HPDE6-E6E7 (cell line): ENCODE data around the gene GRIK3.

Experiments used
- DNase-seq: peaks from one replicate; pipeline ENCODE4 v3.0.0; 2011; ENCODE audit warnings: missing footprints; ENCODE audit errors: extremely low spot score

GRIK3 gene

DNA sequence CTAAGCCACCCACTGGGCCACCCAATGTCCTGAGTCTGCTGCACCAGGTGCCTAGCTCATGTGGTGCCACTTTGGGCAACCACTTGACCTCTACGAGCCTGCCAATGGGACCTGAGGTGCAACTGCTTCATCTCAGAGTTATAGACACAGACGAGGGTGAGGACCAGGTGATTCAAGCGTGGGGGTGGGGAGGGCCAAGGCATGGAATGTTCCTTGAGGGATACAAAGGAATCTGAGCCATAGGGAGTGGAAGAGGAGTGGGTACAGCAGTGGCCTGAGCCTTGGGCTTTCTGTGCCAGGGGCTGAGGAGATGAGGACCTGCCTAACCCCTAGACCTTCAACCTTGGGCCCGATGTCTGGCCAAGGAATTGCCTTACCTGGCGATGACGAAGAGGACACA is 209.1 kb downstream of the GRIK3 start:
- DNase-seq, result no peak

DNA sequence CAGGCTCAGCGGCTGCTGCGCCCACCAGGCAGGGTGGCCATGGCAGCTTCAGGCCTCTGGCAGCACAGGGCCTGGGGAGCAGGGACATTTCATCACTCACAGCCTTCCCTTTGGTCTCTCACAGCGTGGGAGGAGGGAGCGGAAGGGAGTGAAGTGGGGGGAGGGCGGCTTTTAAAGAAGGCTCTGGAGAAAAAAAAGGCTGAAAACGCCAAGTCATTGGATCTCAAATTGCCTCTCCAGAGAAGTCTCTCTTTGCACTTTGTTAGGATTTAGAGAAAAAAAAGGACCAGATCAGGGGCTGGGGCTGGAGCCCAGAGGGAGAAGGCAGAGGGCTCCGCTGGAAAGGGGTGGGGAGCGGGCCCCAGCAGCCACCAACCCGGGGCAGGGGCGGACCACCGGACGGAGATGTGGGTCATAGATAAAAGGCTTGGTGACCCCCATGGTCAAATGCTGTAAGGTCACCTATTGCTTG is 209.9 kb downstream of the GRIK3 start:
- DNase-seq, result no peak

DNA sequence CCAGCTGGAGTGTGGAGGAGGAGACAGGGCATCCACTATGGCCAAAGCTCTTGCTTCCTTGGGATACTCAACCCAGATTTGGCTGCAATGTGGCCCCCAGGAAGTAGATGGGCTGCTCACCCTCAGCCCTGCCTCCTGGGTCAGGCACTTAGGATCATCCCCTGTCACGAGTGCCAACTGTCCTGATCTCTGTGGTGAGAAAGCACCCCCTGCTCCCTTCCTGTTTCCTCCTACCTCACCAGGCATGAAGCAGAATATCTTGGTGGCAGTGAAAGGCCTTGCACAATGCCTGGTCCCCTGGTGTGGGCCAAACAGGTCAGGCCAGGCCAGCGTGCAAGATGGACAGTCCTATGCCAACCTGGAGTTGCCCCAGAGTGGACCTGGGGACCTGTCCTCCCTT is 211.7 kb downstream of the GRIK3 start:
- DNase-seq, result no peak

DNA sequence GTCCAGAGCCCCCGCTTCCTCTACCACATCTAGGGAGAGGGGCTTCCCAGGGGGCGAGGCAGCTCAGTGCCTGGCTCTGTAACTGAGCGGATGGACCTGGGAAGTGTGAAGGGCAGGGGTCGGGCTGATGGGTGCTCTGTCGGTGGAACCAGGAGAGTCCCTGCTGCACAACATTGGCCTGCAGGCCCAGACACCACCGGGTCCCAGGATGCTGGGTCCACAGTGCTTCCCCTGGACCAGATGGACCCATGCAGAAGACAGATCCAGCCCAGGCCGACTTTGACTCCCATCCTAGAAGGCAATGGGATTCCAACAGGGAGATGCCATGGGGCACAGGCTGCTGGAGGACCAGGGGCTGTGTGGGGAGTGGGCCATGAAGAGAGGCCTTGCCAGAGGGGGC is 212.9 kb downstream of the GRIK3 start:
- DNase-seq, result no peak

DNA sequence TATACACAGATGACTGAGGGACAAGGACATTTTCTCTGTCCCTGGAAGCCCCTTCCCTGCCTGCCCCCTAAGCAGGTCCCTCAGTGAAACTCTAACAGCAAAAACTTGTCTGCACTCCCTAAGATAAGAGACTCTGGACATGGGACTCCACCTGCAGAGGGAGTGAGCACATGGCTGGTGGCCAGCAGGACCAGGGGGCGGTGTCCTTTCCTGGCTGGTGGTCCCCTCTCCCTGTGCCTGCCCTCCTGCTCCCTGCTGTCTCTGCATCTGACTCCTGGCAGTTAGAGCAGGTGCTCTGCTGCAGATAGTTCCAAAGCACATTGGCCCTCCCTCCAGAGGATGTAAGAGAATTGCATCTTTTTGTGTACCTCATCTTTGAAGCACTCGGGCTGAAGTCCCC is 215.5 kb downstream of the GRIK3 start:
- DNase-seq, result no peak

DNA sequence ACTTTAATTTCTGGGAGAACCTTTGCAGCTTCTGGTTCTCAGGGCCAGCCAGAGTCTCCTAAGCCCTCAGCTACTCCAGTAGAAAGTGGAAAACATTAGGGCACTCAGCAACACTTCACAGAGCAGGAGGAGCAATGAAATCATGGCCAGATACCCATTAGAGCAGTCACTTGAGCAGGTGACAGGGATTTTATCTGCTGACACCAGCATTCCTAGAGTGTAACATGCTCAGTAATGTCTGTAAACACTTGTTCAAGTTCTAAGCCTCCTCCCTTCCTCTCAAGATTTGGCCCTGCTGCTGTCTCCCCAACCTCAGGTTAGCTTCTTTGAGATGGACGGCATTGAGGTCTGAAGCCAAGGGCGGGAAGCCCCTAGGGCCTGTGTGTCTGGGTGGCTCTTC is 218.0 kb downstream of the GRIK3 start:
- no peak for DNase-seq

DNA sequence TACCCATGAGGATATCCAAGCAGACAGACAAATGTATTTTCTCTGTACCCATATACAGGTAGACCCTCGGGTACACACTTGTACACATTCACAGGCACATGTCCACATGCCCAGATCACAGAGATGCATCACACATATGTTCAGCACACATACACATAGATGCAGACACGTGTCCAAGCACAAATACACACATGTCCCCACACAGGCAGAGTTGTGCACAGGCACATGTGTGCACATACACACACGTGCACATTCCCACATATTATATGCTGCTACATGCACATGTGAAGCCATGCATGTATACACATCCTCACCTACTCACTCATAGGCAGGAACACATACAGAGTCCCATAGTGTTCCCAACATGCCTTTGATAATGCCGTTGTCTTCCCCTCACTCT is 219.5 kb downstream of the GRIK3 start:
- no peak for DNase-seq

DNA sequence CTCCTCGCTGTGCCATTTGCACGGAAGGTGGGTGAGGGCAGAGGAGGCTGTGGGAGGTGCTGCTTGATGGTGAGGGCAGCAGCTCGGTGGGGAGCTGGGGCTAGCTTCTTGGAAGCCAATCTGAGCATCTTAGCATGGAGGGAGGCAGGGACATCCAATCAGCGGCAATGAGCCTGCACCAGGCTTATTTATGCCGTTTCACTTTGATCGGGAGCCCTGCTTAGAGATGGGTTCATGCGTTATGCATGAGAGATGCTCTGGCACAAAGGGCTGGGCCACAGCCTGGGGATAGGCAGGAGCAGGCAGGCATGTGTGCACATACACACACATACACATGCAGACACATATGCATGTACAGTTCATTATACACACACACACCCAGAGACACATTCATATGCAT is 220.2 kb downstream of the GRIK3 start:
- no peak for DNase-seq

DNA sequence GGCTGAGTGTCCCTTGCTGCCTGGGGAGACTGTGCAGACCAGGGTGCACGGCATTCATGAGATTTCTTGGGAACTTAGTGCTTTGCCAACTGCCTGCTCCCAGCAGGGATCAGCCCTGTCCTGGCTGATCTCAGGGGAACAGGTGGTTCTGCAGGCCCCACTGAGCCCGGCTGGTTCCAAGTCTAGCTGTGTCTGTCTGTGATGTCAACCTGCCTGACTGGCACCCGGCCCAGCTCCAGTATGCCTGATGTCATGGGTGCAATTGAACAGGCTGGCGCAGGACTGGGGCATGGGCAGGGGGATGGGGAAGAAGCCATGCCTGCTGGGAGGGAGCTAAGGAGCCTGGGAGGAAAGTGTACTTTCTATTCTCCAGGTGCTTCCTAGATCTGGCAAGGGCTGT is 227.1 kb downstream of the GRIK3 start:
- no peak for DNase-seq

DNA sequence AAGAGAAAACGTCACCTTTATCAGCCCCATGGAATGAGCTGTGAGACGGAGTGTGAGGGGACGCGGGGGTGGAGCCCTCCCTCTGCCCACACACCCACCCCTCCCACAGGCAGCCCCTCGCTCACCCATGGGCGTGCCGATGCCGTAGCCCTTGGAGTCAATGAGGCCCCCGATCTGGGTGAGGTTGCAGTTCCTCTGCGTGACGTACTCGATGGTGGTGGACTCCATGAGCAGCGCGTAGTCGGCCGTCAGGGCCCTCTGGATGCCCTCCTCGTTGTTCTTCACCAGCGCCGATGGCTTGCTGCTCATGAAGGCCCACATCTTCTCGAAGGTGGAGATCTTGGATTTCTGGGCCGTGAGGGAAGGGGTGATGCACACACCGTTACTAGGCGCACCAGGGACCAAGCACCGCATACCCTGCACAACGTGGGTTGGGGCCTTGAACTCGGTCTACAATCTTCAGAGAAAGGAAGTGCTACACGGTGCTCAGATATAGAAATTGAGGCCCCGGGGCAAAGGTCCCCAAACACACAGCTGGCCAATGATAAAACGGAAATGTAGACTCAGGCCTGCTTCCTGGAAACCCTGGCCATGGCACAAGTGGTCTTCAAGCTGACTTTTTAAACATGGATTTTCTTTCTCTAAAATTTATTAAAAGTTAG is 228.2 kb downstream of the GRIK3 start:
- no peak for DNase-seq

DNA sequence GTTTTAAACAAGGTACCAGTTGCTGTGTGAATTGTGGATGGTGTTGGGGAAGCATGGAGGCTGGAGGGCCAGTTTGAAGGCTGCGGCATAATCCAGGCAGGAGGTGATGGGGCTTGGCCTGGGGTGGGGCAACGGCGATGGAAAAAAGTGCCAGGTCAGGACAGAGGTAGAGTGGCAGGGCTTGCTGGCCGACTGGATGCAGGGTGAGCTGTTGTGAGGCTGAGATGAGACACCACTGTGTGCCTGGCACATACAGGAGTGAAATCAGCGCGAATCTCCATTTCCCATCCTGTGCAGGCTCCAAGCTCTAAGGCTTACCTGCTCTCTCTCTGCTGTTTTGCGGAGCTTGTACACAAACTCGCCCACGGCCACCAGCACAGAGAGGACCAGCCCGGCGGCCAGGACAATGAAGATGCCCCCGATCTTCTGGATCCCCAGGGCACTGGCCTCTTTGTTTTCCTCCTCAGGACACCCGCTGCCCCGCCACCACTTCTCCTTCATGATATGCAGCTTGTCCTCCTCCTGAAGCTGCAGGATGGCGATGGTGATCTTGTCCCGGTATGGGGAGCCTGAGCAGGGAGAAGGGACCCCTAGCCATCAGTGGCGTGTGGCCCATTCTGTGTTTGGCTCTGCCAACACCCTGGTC is 229.5 kb downstream of the GRIK3 start:
- no peak for DNase-seq

DNA sequence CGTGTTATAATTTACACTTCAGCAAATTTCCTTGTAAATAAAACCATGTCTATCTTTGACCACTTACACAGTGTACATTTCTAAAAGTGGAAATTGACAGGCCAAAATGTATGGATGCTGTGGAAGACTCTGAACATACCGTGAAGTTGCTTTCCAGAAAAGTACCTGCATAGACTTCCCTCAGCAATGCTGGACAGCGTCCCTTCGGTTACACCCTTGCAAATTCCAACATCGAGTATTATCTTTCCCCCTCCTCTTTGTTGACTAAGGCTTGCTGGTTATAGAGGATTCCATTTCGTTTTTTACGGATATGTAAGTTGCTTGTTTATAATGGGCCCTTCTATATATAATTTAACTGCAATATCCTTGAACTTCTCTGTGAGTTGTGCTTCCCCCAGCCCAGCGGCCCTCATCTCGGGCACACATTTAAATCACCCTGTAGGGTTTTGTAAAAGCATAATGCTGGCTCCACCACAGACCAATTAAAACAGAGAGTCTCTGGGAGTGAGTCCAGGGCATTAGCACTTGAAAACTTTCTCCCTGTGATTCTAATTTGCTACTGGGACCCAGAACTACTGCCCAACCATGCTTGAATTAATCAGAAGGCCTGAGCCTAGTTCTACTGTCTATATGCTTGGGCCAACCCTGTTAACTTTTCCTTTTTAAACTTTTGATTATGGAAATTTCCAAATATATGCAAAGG is 230.3 kb downstream of the GRIK3 start:
- DNase-seq, result no peak

DNA sequence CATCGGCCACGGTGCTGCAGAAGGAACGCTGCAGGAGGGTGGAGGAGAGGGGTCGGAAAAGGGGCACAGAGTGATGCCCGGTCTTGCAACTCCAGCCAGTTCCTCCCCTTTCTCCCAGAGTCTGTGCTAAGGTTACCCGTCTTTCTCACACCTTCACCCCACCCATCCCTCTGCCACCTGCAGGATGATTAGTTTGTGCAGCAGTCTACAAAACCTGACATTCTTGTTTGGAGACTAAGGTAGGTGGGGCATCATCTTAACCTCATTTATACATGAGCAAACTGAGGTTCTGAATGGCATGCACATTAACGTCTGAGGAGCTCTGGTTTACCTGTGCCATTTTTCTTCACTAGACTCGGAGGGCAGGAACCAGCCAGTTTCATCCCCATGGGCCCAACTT is 232.3 kb downstream of the GRIK3 start:
- DNase-seq, result no peak

DNA sequence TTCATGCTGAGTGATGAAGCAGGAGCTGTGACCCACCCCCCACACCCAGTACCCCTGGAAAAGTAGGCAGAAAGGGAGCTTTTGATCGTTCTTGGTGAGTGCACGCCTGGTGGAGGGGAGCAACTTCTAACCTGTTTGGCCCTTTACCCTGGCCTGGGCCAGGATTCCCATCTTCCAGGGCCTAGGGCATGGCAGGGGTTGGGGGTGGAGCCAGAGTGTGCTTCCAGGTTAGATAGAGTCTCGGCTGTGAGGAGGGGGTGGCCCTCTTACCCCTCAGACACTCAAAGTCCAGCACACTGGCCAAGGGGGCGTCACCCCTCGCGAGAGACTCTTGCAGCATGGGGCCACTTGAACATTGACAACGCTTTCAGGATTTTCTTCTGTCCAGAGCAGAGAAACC is 236.6 kb downstream of the GRIK3 start:
- DNase-seq, result no peak

DNA sequence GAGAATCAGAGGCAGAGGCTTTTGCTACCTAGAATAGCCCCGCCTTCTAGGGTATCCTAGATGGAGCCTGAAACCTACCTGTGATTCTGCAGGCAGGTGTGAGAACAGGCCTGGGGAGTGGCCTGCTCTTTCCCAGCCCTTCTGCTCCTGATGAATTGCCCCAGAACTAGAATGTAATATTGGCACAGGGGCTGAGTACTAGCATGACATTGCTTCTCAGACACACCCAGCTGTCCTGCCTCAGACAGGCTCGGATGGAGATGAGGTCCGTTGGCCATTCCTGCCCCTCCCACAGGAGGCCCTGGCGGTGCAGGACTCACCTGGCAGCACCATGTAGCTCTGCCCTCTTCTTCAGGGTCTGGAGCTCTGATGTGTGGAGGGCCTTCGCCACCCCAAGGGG is 237.6 kb downstream of the GRIK3 start:
- DNase-seq, result no peak

DNA sequence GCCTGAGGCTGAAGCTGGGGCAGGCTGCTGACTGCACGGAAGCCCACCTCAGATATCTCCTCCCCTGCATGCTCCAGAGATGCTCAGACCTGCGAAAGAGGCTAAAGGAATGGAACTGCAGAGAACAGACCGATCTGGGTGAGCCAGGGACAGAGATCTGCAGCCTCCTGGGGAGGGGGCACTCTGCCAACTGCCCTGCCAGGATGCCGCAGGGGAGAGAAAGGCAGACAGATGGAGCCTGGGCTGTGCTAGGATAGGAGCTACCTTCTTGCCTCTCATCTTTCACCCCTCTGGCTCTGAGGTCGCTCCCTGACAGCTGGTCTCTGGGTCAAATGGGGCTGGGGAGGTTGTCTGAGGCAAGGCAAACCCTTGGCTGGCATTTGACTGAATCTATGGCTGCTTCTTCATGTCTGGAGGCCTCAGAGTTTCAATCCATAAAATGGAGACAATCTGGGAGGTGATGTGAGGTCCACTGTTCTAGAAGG is 238.2 kb downstream of the GRIK3 start:
- no peak for DNase-seq

DNA sequence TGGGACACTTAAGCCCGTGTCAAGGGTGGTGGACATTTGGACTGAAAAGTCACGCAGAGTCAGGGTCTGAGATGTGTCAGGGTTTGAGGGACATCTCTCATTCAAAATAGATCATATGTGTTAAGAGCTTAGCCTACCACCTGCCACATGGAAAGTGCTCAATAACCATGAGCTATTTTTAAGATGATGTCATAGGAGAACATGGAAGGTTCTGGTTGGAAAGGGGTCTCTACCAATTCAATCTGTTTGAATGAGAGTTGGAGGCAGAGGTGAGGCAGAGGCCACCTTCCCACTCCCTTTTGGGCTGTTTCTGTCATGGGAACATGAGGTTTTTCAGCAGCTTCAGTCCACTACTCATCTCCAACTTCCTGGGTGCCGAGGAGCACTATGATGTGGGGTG is 239.9 kb downstream of the GRIK3 start:
- no peak for DNase-seq

DNA sequence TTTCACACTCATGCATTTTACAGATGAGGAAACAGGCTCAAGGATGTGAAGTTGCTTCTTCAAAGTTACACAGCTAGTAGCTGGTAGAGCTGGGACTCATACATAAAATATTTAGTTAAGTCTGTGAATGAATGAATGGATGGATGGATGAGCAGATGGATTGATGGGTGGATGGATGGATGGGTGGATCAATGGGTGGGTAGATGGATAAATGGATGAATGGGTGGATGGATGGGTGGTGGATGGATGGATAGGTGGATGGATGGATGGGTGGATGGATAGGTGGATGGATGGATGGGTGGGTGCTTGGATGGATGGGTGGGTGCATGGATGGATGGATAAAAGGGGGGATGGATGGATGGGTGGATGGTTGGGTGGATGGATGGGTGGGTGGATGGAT is 240.9 kb downstream of the GRIK3 start:
- no peak for DNase-seq

DNA sequence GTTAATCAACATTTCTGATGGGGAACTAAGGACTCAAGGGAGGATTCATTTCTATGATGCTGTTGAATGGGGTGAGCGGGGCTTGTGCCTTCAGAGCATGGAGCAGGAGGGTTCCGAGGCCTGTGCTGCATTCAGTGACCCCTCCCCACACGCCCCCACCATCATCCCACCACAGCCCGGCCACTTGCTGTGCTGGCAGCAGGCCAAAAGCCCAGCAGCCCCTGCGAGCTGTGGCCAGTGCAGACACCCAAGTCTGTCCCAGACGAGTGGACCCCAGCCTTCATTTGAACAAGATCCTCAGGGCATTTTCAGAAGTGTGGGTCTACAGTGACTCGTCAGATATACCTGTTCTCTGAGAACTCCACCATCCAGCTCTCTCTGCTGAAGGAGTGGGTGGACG is 242.0 kb downstream of the GRIK3 start:
- no peak for DNase-seq

DNA sequence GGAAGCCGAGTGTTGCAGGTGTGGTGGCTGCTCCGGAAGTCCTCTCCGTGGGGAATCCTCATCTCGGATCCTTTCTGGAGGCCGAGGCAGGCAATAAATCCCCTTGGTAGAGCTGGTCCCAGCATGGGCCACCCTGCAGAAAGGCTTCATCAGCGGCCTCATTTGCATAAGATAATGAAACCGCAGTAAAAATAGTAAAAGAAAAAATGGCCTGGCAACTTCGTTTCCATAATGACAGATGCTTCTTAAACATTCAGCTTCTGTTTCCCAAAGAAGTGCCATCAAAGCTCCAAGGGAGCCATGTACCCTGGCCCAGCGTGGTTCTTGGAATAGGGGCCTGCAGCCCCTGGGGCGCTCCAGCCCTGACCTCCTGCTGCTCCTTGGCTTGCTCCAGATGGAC is 244.1 kb downstream of the GRIK3 start:
- no peak for DNase-seq

DNA sequence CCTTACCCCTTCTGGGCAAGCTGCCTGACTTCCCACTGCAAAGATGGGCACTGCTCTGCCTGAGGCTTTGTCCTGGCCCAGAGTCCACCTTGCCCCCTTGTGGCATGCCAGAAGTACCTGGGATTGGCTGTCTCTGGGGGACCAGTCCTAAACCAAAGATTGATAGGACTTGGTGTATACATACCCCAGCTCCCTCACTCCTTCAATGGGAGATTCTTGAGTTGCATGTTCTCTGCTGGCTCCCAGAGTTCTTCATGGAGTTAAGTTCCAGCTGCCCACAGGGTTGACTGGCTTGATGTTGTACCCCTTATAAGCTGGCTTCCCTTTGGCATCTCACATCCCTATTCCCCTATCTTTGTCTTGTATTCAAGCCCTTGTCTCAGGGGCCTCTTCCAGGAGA is 244.8 kb downstream of the GRIK3 start:
- DNase-seq, result no peak

DNA sequence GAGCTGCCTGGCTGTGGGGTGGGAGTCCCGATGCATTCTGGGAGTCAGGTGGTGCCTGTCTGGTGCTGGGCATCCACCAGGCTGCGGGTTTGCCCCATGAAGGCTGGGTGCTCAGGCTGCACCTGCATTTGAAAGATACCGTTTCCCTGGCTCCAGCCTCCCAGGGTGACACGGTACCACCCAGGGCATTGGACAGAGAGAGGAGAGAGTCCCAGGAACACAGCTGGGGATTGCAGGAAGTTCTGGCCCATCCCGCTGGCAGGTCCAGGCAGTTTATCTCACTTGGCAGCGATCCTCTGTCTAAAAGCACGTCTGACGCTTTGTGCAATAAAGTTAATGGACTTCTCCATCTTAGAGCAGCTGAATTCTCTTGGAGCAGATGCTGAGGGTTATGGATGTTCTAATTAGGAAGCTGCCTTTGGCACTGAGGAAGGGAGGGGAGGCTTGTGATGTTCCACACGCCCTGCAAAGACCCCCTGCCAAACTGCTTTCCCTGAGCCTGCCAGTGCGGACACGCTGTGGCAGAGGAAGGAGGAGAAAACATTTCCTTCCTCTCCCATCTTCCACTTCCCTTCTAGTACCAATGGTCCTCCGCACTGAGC is 246.9 kb downstream of the GRIK3 start:
- no peak for DNase-seq

DNA sequence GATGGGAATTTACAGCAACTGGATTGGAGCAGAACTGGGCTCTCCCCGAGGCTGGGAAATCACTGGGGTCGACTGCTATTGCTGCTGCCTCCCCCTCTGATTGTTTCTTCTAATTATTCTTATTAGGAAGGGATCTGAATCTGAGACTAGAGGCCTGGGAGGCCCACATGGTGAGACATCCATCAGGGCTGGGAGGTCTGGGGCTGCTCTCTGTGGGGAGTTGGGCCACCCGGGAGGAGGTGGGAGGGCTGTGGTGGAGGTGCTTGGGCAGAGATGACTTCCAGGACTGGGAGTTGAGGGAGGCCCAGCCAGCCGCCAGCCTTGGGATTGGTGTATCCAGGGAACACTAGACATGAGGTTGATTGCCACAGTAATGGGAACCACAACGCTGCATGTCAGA is 247.9 kb downstream of the GRIK3 start:
- DNase-seq, result no peak
